GM23338 (cell line): ENCODE measurements around the gene AMOTL1. TPM values are rescaled to one million over a fixed set of nuclear protein-coding genes. Genes with fewer than 3 reads are reported as not detected.

Source experiments
- ATAC-seq: fragments of 200-7000 bp; cut with Tn5 transposase; 3 replicates; pipeline ENCODE4 v1.9.1; 2020
- DNase-seq: peaks from one replicate; pipeline ENCODE4 v3.0.0-alpha.2; 2015; ENCODE audit warnings: low spot score
- H2AFZ ChIP-seq: fragments of 200-600 bp; sonication (generic); 2 replicates; pipeline ENCODE4 v1.8.0; 2016; ENCODE audit warnings: antibody characterized with exemption, mild to moderate bottlenecking, moderate library complexity
- H3F3A ChIP-seq: fragments of 200-600 bp; sonication (generic); replicated peaks from 2 replicates; pipeline ENCODE4 v1.8.0; 2017; ENCODE audit warnings: antibody characterized with exemption, mixed run types, low read depth
- H3K27ac ChIP-seq: fragments of 200-600 bp; sonication (generic); 2 replicates; pipeline ENCODE4 v1.6.1; 2016; ENCODE audit warnings: low read depth
- H3K27me3 ChIP-seq: fragments of 200-600 bp; sonication (generic); 2 replicates; pipeline ENCODE4 v1.8.0; 2016; ENCODE audit warnings: mild to moderate bottlenecking, mixed run types, moderate library complexity; ENCODE audit not compliant: insufficient read depth
- H3K36me3 ChIP-seq: fragments of 200-600 bp; sonication (generic); 2 replicates; pipeline ENCODE4 v1.8.0; 2016; ENCODE audit warnings: mild to moderate bottlenecking; ENCODE audit not compliant: insufficient read depth
- H3K4me1 ChIP-seq: fragments of 200-600 bp; sonication (generic); 2 replicates; pipeline ENCODE4 v1.8.0; 2016; ENCODE audit warnings: mild to moderate bottlenecking, moderate library complexity; ENCODE audit not compliant: insufficient read depth
- H3K4me2 ChIP-seq: fragments of 200-600 bp; sonication (generic); 2 replicates; pipeline ENCODE4 v1.7.1; 2017; ENCODE audit warnings: mixed run types
- H3K4me3 ChIP-seq: fragments of 200-600 bp; sonication (generic); 2 replicates; pipeline ENCODE4 v1.6.1; 2016; ENCODE audit warnings: mixed run types
- H3K79me2 ChIP-seq: fragments of 200-600 bp; sonication (generic); replicated peaks from 2 replicates; pipeline ENCODE4 v1.8.0; 2017; ENCODE audit warnings: mild to moderate bottlenecking; ENCODE audit not compliant: insufficient read depth
- H3K9me2 ChIP-seq: fragments of 200-600 bp; sonication (generic); 2 replicates; pipeline ENCODE4 v1.8.0; 2017; ENCODE audit not compliant: insufficient read depth
- H4K20me1 ChIP-seq: fragments of 200-600 bp; sonication (generic); replicated peaks from 2 replicates; pipeline ENCODE4 v1.8.0; 2017; ENCODE audit warnings: mild to moderate bottlenecking; ENCODE audit not compliant: insufficient read depth
- H3K27ac Mint-ChIP-seq: 2 replicates; pipeline ENCODE4 v1.8.0; 2020; ENCODE audit warnings: inconsistent platforms, mild to moderate bottlenecking, moderate library complexity, mixed read lengths
- H3K27me3 Mint-ChIP-seq: 3 replicates; pipeline ENCODE4 v1.8.0; 2022; ENCODE audit warnings: low read depth, mild to moderate bottlenecking, moderate library complexity, mixed read lengths, inconsistent platforms; ENCODE audit not compliant: insufficient read depth, poor library complexity
- H3K36me3 Mint-ChIP-seq: 3 replicates; pipeline ENCODE4 v1.8.0; 2021; ENCODE audit warnings: low read depth, mild to moderate bottlenecking, inconsistent platforms, moderate library complexity, mixed read lengths
- H3K4me1 Mint-ChIP-seq: 3 replicates; pipeline ENCODE4 v1.8.0; 2020; ENCODE audit warnings: mild to moderate bottlenecking, inconsistent platforms, mixed read lengths
- H3K4me3 Mint-ChIP-seq: 3 replicates; pipeline ENCODE4 v1.8.0; 2021; ENCODE audit warnings: moderate library complexity, mild to moderate bottlenecking, inconsistent platforms, mixed read lengths
- H3K9me3 Mint-ChIP-seq: 3 replicates; pipeline ENCODE4 v1.8.0; 2020; ENCODE audit warnings: moderate library complexity, mild to moderate bottlenecking, inconsistent platforms, mixed read lengths
- CTCF ChIP-seq, 2 experiments: fragments of 200-600 bp in 1 of 2; sonication (generic) in 1 of 2; conservative IDR thresholded peaks; 2 replicates each; pipeline versions ENCODE4 v1.5.1 to v1.6.1; 2016 to 2017; ENCODE audit warnings: antibody characterized with exemption in 2 of 2, low read depth in 2 of 2, mild to moderate bottlenecking in 2 of 2, moderate library complexity in 1 of 2
- EZH2phosphoT487 ChIP-seq: fragments of 200-600 bp; sonication (generic); IDR thresholded peaks from one replicate; pipeline ENCODE4 v1.8.1; 2018; ENCODE audit warnings: antibody characterized with exemption; ENCODE audit not compliant: unreplicated experiment
- JUNB ChIP-seq: IDR thresholded peaks from one replicate; pipeline ENCODE4 v1.6.1; 2016; ENCODE audit warnings: antibody characterized with exemption; ENCODE audit not compliant: unreplicated experiment
- NANOG ChIP-seq: IDR thresholded peaks from 2 replicates; pipeline ENCODE4 v1.6.1; 2016; ENCODE audit warnings: antibody characterized with exemption, borderline replicate concordance
- POLR2AphosphoS5 ChIP-seq: IDR thresholded peaks from 2 replicates; pipeline ENCODE4 v1.6.1; 2016; ENCODE audit warnings: antibody characterized with exemption, low read depth
- REST ChIP-seq: IDR thresholded peaks from one replicate; pipeline ENCODE4 v1.6.1; 2018; ENCODE audit warnings: antibody characterized with exemption; ENCODE audit not compliant: unreplicated experiment
- ZNF114 ChIP-seq: fragments of 250-450 bp; sonication (Bioruptor Pico); IDR thresholded peaks from 2 replicates; pipeline ENCODE4 v1.5.0; 2020; ENCODE audit warnings: mild to moderate bottlenecking, moderate library complexity
- ZNF331 ChIP-seq: fragments of 250-450 bp; sonication (Bioruptor Pico); IDR thresholded peaks from 2 replicates; pipeline ENCODE4 v1.5.0; 2020; ENCODE audit warnings: low read depth, mild to moderate bottlenecking, moderate library complexity
- polyA plus RNA-seq: library from polyadenylated mRNA; unstranded; fragments of >200 nt; fragmentation: Nextera tagmentation; extraction: Ambion mirVana; gene quantifications from 2 replicates; pipeline ENCODE4 v1.2.1, GENCODE V29; 2016
- total RNA-seq: library from RNA; depleted of rRNA; stranded (reverse); fragments of >200 nt; shearing (Covaris generic); gene quantifications from 2 replicates; pipeline ENCODE4 v1.2.3, GENCODE V29; 2014

The AMOTL1 gene
- total and polyA plus RNA-seq, 2 experiments from 2014 or later: 4.3 to 18.7 TPM

- TF ChIP-seq REST (no peak), NANOG (no peak), EZH2phosphoT487 (no peak), CTCF (conservative IDR thresholded peaks at IDR 0.05; ENCODE audit: low read depth in 2 of 2) (no peak), ZNF331 (CRISPR knock-in tag) (no peak)
These were observed 127.3 kb downstream of the AMOTL1 start (continued) for GRCh38 chr11:94895451-94895850.

GRCh38 chr11:94895971-94896370 lies 127.8 kb downstream of the AMOTL1 start:
- Histone ChIP-seq H3K4me2 (no peak overlapping the region), H3K79me2 (no peaks in the 10 kb centered on the region), H3K27me3 (no peaks in the 10 kb centered on the region), H3K4me3 (no peak overlapping the region), H2AFZ (no peak overlapping the region), H3F3A (no peaks in the 10 kb centered on the region), H3K27ac (no peak overlapping the region), H3K4me1 (no peaks in the 10 kb centered on the region), H3K36me3 (no peaks in the 10 kb centered on the region), H4K20me1 (no peaks in the 10 kb centered on the region), H3K9me2 (no peaks in the 10 kb centered on the region)
- no peaks in the 10 kb centered on the region; the same call in 2 of the 3 replicates for H3K4me1 Mint-ChIP-seq
- TF ChIP-seq ZNF331 (CRISPR knock-in tag) (no peak), POLR2AphosphoS5 (no peak)
- no peaks in the 10 kb centered on the region for H3K27me3 Mint-ChIP-seq
- no peak overlapping the region for H3K27ac Mint-ChIP-seq
- H3K9me3 Mint-ChIP-seq: no peaks in the 10 kb centered on the region
- ATAC-seq: no peak
- no peak overlapping the region for H3K4me3 Mint-ChIP-seq
- H3K36me3 Mint-ChIP-seq: no peaks in the 10 kb centered on the region
- no peak for DNase-seq

- H3K4me1 ChIP-seq: no peaks in the 10 kb centered on the region
- peak; percentile 73 for DNase-seq
- H3K27me3 Mint-ChIP-seq: no peaks in the 10 kb centered on the region
- H3K27me3 ChIP-seq: no peaks in the 10 kb centered on the region
- no peaks in the 10 kb centered on the region for H3K79me2 ChIP-seq
- H3F3A ChIP-seq: no peaks in the 10 kb centered on the region
- no peaks in the 10 kb centered on the region for H3K36me3 Mint-ChIP-seq
- no peak overlapping the region for H3K27ac Mint-ChIP-seq
- H4K20me1 ChIP-seq: no peaks in the 10 kb centered on the region
- no peak overlapping the region for H3K4me3 Mint-ChIP-seq
- H3K9me2 ChIP-seq: no peaks in the 10 kb centered on the region; the same call in 1 of the 2 replicates
- no peak overlapping the region for H2AFZ ChIP-seq
- H3K36me3 ChIP-seq: no peaks in the 10 kb centered on the region
- no peak overlapping the region for H3K4me3 ChIP-seq
- peak; percentile 88 to 97 for TF ChIP-seq CTCF (conservative IDR thresholded peaks at IDR 0.05; ENCODE audit: low read depth in 2 of 2)
- no peak for TF ChIP-seq JUNB
- TF ChIP-seq POLR2AphosphoS5: no peak
- TF ChIP-seq EZH2phosphoT487: no peak
- no peak for TF ChIP-seq ZNF114 (CRISPR knock-in tag)
- no peaks in the 10 kb centered on the region for H3K9me3 Mint-ChIP-seq
- H3K4me2 ChIP-seq: no peak overlapping the region
- H3K4me1 Mint-ChIP-seq: no peaks in the 10 kb centered on the region; the same call in 2 of the 3 replicates
- no peak overlapping the region for H3K27ac ChIP-seq
- peak; percentile 60 for ATAC-seq
These were observed 129.2 kb downstream of the AMOTL1 start for GRCh38 chr11:94897330-94897768.
